Measurements from ENCODE around the gene LRRC52. TPM values are rescaled to one million over a fixed set of nuclear protein-coding genes. Genes with fewer than 3 reads are reported as not detected.

LRRC52 gene
- total and polyA plus RNA-seq, 2 of the 13 experiments (the other 11 are each of a cell fraction or from before 2014, with no cell fraction given): not detected

DNA sequence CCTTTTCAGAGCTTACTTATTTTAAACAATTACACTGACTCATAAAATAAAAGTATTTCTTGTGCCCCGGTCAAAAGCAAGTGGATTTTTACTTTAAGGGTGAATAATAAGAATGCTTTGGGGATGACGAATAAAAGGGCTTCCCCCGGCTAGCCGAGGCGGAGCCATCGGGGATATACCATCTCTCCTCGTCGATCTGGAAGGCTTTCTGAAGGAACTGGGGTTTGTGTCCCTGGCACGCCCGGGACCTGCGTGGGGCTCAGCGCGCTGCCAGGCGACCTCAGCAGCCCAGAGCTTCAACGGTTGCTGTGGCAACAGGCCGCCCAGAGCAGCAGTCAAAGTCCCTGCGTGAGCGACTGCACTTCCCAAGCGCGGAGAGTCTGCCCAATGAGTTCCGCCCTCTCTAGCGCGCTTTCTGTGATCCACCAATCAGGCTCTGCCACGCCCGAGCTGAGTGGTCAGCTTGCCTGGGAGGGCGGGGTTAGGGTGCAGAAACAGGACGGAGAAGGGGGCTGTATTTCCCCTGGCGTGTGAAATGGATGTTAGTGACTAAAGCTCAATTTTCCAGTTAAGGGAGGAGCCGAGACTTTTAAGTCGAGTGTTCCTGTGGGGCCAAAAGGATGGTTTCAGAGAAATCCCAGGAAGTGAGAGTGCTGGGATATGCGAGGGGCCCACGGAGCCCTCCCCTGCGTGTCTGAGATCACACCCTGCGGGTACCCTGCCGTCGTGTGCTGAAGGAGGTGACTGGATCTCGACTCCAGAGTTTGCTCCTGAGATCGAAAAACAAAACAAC lies 54.3 kb downstream of the LRRC52 start (continued):
- TF ChIP-seq, protein P1, sequence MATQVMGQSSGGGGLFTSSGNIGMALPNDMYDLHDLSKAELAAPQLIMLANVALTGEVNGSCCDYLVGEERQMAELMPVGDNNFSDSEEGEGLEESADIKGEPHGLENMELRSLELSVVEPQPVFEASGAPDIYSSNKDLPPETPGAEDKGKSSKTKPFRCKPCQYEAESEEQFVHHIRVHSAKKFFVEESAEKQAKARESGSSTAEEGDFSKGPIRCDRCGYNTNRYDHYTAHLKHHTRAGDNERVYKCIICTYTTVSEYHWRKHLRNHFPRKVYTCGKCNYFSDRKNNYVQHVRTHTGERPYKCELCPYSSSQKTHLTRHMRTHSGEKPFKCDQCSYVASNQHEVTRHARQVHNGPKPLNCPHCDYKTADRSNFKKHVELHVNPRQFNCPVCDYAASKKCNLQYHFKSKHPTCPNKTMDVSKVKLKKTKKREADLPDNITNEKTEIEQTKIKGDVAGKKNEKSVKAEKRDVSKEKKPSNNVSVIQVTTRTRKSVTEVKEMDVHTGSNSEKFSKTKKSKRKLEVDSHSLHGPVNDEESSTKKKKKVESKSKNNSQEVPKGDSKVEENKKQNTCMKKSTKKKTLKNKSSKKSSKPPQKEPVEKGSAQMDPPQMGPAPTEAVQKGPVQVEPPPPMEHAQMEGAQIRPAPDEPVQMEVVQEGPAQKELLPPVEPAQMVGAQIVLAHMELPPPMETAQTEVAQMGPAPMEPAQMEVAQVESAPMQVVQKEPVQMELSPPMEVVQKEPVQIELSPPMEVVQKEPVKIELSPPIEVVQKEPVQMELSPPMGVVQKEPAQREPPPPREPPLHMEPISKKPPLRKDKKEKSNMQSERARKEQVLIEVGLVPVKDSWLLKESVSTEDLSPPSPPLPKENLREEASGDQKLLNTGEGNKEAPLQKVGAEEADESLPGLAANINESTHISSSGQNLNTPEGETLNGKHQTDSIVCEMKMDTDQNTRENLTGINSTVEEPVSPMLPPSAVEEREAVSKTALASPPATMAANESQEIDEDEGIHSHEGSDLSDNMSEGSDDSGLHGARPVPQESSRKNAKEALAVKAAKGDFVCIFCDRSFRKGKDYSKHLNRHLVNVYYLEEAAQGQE (IDR thresholded peaks at IDR 0.05; ENCODE audit: borderline replicate concordance in 1 of 2, low read depth in 1 of 2, low read length in 2 of 2): no peak
- TF ChIP-seq IRX3 (CRISPR knock-in tag; IDR thresholded peaks at IDR 0.05; ENCODE audit: borderline replicate concordance, low read depth): no peak
- no peak for TF ChIP-seq MAFK (conservative IDR thresholded peaks at IDR 0.05 in 1 of 2, IDR thresholded peaks at IDR 0.05 in 1 of 2; ENCODE audit: low read length in 2 of 2)
- TF ChIP-seq, protein P2, sequence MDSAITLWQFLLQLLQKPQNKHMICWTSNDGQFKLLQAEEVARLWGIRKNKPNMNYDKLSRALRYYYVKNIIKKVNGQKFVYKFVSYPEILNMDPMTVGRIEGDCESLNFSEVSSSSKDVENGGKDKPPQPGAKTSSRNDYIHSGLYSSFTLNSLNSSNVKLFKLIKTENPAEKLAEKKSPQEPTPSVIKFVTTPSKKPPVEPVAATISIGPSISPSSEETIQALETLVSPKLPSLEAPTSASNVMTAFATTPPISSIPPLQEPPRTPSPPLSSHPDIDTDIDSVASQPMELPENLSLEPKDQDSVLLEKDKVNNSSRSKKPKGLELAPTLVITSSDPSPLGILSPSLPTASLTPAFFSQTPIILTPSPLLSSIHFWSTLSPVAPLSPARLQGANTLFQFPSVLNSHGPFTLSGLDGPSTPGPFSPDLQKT (CRISPR knock-in tag; IDR thresholded peaks at IDR 0.05; ENCODE audit: borderline replicate concordance): no peak
- TF ChIP-seq HNF4A (CRISPR knock-in tag; IDR thresholded peaks at IDR 0.05): peak; percentile 56
- TF ChIP-seq, protein P3, sequence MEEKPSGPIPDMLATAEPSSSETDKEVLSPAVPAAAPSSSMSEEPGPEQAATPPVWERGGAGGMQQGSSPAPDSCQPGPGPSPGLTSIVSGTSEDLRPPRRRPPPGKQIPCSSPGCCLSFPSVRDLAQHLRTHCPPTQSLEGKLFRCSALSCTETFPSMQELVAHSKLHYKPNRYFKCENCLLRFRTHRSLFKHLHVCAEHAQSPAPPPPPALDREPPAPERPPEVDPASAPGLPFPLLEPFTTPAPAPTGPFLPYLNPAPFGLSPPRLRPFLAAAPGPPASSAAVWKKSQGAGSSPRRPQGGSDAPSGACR (CRISPR knock-in tag; IDR thresholded peaks at IDR 0.05): no peak
- no peak for TF ChIP-seq SRF (IDR thresholded peaks at IDR 0.05; ENCODE audit: low read depth, low read length)
- no peak for TF ChIP-seq ZNF781 (CRISPR knock-in tag; IDR thresholded peaks at IDR 0.05; ENCODE audit: borderline replicate concordance, not compliant biosample characterization)
- TF ChIP-seq MATR3 (CRISPR knock-in tag; IDR thresholded peaks at IDR 0.05): no peak
- no peak for TF ChIP-seq ZSCAN29 (CRISPR knock-in tag; conservative IDR thresholded peaks at IDR 0.05)
- TF ChIP-seq, protein P4, sequence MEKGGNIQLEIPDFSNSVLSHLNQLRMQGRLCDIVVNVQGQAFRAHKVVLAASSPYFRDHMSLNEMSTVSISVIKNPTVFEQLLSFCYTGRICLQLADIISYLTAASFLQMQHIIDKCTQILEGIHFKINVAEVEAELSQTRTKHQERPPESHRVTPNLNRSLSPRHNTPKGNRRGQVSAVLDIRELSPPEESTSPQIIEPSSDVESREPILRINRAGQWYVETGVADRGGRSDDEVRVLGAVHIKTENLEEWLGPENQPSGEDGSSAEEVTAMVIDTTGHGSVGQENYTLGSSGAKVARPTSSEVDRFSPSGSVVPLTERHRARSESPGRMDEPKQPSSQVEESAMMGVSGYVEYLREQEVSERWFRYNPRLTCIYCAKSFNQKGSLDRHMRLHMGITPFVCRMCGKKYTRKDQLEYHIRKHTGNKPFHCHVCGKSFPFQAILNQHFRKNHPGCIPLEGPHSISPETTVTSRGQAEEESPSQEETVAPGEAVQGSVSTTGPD (CRISPR knock-in tag; IDR thresholded peaks at IDR 0.05): no peak
- TF ChIP-seq, protein P5, sequence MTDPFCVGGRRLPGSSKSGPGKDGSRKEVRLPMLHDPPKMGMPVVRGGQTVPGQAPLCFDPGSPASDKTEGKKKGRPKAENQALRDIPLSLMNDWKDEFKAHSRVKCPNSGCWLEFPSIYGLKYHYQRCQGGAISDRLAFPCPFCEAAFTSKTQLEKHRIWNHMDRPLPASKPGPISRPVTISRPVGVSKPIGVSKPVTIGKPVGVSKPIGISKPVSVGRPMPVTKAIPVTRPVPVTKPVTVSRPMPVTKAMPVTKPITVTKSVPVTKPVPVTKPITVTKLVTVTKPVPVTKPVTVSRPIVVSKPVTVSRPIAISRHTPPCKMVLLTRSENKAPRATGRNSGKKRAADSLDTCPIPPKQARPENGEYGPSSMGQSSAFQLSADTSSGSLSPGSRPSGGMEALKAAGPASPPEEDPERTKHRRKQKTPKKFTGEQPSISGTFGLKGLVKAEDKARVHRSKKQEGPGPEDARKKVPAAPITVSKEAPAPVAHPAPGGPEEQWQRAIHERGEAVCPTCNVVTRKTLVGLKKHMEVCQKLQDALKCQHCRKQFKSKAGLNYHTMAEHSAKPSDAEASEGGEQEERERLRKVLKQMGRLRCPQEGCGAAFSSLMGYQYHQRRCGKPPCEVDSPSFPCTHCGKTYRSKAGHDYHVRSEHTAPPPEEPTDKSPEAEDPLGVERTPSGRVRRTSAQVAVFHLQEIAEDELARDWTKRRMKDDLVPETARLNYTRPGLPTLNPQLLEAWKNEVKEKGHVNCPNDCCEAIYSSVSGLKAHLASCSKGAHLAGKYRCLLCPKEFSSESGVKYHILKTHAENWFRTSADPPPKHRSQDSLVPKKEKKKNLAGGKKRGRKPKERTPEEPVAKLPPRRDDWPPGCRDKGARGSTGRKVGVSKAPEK (CRISPR knock-in tag; IDR thresholded peaks at IDR 0.05; ENCODE audit: borderline replicate concordance): 0 out of 2 replicates have a peak, but pooled peaks have one; percentile 66
- no peak for TF ChIP-seq ZNF235 (CRISPR knock-in tag; IDR thresholded peaks at IDR 0.05; ENCODE audit: borderline replicate concordance)
- TF ChIP-seq TGIF2 (CRISPR knock-in tag; IDR thresholded peaks at IDR 0.05): no peak
- TF ChIP-seq ESRRA (CRISPR knock-in tag; IDR thresholded peaks at IDR 0.05; ENCODE audit: low read depth): no peak
- TF ChIP-seq HOXA9 (CRISPR knock-in tag; IDR thresholded peaks at IDR 0.05; ENCODE audit: borderline replicate concordance): no peak
- TF ChIP-seq ARNTL (CRISPR knock-in tag; IDR thresholded peaks at IDR 0.05): no peak
- TF ChIP-seq NCOA2 (CRISPR knock-in tag; IDR thresholded peaks at IDR 0.05): no peak

Measured in HepG2 (cell line).